Panc1 (cell line): ENCODE results near the gene SWI5. TPM values are rescaled to one million over a fixed set of nuclear protein-coding genes. Genes with fewer than 3 reads are reported as not detected.

Experiments used
- ATAC-seq: fragments of 200-7000 bp; cut with Tn5 transposase; 2 replicates; pipeline ENCODE4 v1.9.1; 2020; ENCODE audit warnings: mild to moderate bottlenecking, moderate library complexity
- BruUV-seq: library from RNA; stranded (reverse); fragments of 400-500 nt; replicated peaks from 2 replicates; lab custom pipeline; 2021; lab: Mats Ljungman, UMichigan
- CTCF ChIA-PET: fragments of 300-600 bp; sonication (Branson Sonifier 250); formaldehyde crosslinking; loops from one replicate; lab custom pipeline; 2022; ENCODE audit warnings: antibody characterized with exemption; lab: Charles Lee
- POLR2A ChIA-PET: fragments of 300-600 bp; sonication (Branson Sonifier 250); formaldehyde crosslinking; loops from one replicate; lab custom pipeline; 2022; ENCODE audit warnings: antibody characterized with exemption; lab: Charles Lee
- DNase-seq: peaks from one replicate; pipeline ENCODE4 v3.0.0-alpha.2; 2010; ENCODE audit warnings: low read depth, low spot score
- H3K27ac ChIP-seq: 2 replicates; pipeline ENCODE4 v1.5.1; 2011; ENCODE audit warnings: mild to moderate bottlenecking, low read length, inconsistent platforms
- H3K27me3 ChIP-seq: fragments of 200-500 bp; sonication (Bioruptor generic); 2 replicates; pipeline ENCODE4 v1.6.0; 2014; ENCODE audit warnings: low read length, inconsistent platforms; ENCODE audit not compliant: control insufficient read depth, insufficient read depth
- H3K36me3 ChIP-seq: fragments of 200-500 bp; sonication (Bioruptor generic); 2 replicates; pipeline ENCODE4 v1.5.1; 2014; ENCODE audit warnings: inconsistent platforms, mild to moderate bottlenecking, low read length, moderate library complexity; ENCODE audit not compliant: control insufficient read depth, insufficient read depth
- H3K4me1 ChIP-seq: 2 replicates; pipeline ENCODE4 v1.5.1; 2011; ENCODE audit warnings: inconsistent platforms, mild to moderate bottlenecking, low read length, moderate library complexity; ENCODE audit not compliant: control insufficient read depth, insufficient read depth
- H3K4me3 ChIP-seq, 2 experiments: 2 replicates each; pipeline ENCODE4 v1.5.1; 2011 to 2012; ENCODE audit warnings: low read depth in 2 of 2, low read length in 2 of 2, mild to moderate bottlenecking in 2 of 2, inconsistent platforms in 1 of 2, moderate library complexity in 1 of 2
- H3K9me3 ChIP-seq: fragments of 200-500 bp; sonication (Bioruptor generic); 2 replicates; pipeline ENCODE4 v1.5.1; 2014; ENCODE audit warnings: low read depth, mild to moderate bottlenecking, inconsistent platforms, low read length, moderate library complexity; ENCODE audit not compliant: control insufficient read depth, insufficient read depth
- POLR2AphosphoS5 ChIP-seq: IDR thresholded peaks from 2 replicates; pipeline ENCODE4 v1.6.1; 2012; ENCODE audit warnings: mild to moderate bottlenecking, low read depth, low read length, moderate library complexity
- SIN3A ChIP-seq: IDR thresholded peaks from 2 replicates; pipeline ENCODE4 v1.6.1; 2012; ENCODE audit warnings: low read depth, mild to moderate bottlenecking, low read length, moderate library complexity, borderline replicate concordance; ENCODE audit not compliant: insufficient read depth
- TCF7L2 ChIP-seq: IDR thresholded peaks from 2 replicates; pipeline ENCODE4 v1.6.1; 2011; ENCODE audit warnings: mild to moderate bottlenecking, low read depth, low read length, inconsistent platforms
- in situ Hi-C: cut with HindIII; loops from 2 replicates; pipeline ENCODE4 v1.10.0; 2016; ENCODE audit warnings: low sequenced_read_pairs, low pct_unique_long_range_greater_than_20kb
- intact Hi-C: fragments of 100-400 bp; cut with micrococcal nuclease; formaldehyde crosslinking; loops from one replicate; pipeline ENCODE4 v1.10.0; 2022; ENCODE audit not compliant: unreplicated experiment
- total RNA-seq: library from RNA; stranded (reverse); gene quantifications from one replicate; pipeline ENCODE4 v1.2.1, GENCODE V29; 2021; ENCODE audit not compliant: unreplicated experiment
- TF ChIP-seq, protein P1 (sequence below): fragments of 450-650 bp; IDR thresholded peaks from 2 replicates; pipeline ENCODE4 v1.5.1; 2017; ENCODE audit warnings: mild to moderate bottlenecking
- TF ChIP-seq, protein P2 (sequence below), 2 experiments: IDR thresholded peaks; 2 replicates each; pipeline ENCODE4 v1.6.1; 2011 to 2012; ENCODE audit warnings: low read depth in 2 of 2, control low read depth in 1 of 2, low read length in 1 of 2, mild to moderate bottlenecking in 1 of 2, moderate library complexity in 1 of 2; ENCODE audit not compliant: insufficient read depth in 1 of 2

The SWI5 gene
- total RNA-seq, 1 experiment from 2014 or later = 28.3 TPM

DNA sequence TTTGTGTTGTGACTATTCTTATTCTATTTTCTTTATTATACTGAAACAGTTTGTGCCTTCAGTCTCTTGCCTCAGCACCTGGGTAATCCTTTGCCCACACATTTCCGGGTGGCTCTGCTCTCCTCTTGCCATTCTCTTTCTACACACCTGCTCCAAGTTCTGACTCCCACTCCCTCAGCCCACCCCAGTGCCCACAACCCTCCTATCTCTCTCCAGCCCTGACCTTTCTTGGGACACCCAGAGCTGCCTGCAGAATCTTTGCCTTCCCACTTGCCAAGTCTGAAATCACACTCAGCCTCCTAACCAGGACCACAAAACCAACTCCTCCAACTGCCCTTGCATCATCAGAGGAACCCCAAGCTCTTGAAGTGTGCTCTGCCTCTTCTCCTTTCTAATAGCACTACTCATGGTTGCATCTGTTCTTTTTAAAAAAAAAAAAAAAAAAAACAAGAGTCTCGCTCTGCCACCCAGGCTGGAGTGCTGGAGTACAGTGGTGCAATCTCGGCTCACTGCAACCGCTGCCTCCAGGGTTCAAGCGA, 4.1 kb downstream of the SWI5 start:
- ChIA-PET CTCF (no interaction called here), POLR2A (no interaction called here)
- in situ Hi-C loops = no loop called here

DNA sequence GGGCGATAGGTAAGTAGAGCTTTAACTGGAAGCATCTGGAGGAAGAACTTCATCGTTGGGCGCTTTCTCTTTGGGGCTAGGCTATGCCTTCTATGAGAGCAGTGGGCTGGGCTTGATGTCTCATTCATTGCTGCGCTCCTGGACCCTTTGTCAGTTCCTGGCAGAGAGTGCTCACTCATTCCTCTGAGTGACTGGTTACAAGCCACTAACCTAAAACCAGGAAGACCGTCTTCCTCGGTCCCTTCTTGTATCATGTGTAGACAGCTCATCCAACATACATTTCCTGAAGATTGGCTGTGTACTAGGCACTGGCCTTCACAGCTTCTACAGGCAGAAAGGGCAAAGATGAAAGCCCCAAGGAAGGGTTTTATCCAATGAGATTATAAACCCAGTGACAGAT, 6.4 kb downstream of the SWI5 start:
- POLR2A ChIA-PET = no interaction called here
- Histone ChIP-seq H3K4me1 (no peaks in the 10 kb centered on the region), H3K27me3 (no peaks in the 10 kb centered on the region), H3K9me3 (no peaks in the 10 kb centered on the region), H3K4me3 (no peak overlapping the region), H3K27ac (no peak overlapping the region), H3K36me3 (no peaks in the 10 kb centered on the region)
- in situ Hi-C loops (no loop called here), intact Hi-C loops (no loop called here)
- DNase-seq = no peak
- no TSS peak for BruUV-seq
- ATAC-seq = no peak
- CTCF ChIA-PET = no interaction called here
- TF ChIP-seq POLR2AphosphoS5 = no peak
- no peak for TF ChIP-seq SIN3A
- TF ChIP-seq TCF7L2 = no peak
- TF ChIP-seq, protein P1, sequence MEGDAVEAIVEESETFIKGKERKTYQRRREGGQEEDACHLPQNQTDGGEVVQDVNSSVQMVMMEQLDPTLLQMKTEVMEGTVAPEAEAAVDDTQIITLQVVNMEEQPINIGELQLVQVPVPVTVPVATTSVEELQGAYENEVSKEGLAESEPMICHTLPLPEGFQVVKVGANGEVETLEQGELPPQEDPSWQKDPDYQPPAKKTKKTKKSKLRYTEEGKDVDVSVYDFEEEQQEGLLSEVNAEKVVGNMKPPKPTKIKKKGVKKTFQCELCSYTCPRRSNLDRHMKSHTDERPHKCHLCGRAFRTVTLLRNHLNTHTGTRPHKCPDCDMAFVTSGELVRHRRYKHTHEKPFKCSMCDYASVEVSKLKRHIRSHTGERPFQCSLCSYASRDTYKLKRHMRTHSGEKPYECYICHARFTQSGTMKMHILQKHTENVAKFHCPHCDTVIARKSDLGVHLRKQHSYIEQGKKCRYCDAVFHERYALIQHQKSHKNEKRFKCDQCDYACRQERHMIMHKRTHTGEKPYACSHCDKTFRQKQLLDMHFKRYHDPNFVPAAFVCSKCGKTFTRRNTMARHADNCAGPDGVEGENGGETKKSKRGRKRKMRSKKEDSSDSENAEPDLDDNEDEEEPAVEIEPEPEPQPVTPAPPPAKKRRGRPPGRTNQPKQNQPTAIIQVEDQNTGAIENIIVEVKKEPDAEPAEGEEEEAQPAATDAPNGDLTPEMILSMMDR = no peak
- TF ChIP-seq, protein P2, sequence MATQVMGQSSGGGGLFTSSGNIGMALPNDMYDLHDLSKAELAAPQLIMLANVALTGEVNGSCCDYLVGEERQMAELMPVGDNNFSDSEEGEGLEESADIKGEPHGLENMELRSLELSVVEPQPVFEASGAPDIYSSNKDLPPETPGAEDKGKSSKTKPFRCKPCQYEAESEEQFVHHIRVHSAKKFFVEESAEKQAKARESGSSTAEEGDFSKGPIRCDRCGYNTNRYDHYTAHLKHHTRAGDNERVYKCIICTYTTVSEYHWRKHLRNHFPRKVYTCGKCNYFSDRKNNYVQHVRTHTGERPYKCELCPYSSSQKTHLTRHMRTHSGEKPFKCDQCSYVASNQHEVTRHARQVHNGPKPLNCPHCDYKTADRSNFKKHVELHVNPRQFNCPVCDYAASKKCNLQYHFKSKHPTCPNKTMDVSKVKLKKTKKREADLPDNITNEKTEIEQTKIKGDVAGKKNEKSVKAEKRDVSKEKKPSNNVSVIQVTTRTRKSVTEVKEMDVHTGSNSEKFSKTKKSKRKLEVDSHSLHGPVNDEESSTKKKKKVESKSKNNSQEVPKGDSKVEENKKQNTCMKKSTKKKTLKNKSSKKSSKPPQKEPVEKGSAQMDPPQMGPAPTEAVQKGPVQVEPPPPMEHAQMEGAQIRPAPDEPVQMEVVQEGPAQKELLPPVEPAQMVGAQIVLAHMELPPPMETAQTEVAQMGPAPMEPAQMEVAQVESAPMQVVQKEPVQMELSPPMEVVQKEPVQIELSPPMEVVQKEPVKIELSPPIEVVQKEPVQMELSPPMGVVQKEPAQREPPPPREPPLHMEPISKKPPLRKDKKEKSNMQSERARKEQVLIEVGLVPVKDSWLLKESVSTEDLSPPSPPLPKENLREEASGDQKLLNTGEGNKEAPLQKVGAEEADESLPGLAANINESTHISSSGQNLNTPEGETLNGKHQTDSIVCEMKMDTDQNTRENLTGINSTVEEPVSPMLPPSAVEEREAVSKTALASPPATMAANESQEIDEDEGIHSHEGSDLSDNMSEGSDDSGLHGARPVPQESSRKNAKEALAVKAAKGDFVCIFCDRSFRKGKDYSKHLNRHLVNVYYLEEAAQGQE (IDR thresholded peaks at IDR 0.05; ENCODE audit: insufficient read depth in 1 of 2, low read depth in 2 of 2, low read length in 1 of 2) = no peak

More for the DNA sequence above, 4.1 kb downstream of the SWI5 start:
- Histone ChIP-seq H3K36me3 (peaks cover 4% of the 10 kb centered on the region; the same call in 1 of the 2 replicates), H3K27ac (no peak overlapping the region), H3K27me3 (no peaks in the 10 kb centered on the region), H3K4me3 (no peak overlapping the region), H3K9me3 (no peaks in the 10 kb centered on the region), H3K4me1 (no peaks in the 10 kb centered on the region)
- TF ChIP-seq TCF7L2 (no peak), SIN3A (no peak), POLR2AphosphoS5 (no peak)
- TF ChIP-seq, protein P1 = no peak
- TF ChIP-seq, protein P2 (IDR thresholded peaks at IDR 0.05; ENCODE audit: insufficient read depth in 1 of 2, low read depth in 2 of 2, low read length in 1 of 2) = no peak
- DNase-seq = no peak
- BruUV-seq = no TSS peak
- ATAC-seq = no peak
- intact Hi-C loops = no loop called here
